Measurements from ENCODE around the gene RBFA.
A peak's percentile ranks its signal among the peaks of the same experiment; 100 is the strongest.

GRCh38 chr18:79988071-79988450 lies 46.2 kb upstream of the RBFA start:
- TF ChIP-seq, protein P1, sequence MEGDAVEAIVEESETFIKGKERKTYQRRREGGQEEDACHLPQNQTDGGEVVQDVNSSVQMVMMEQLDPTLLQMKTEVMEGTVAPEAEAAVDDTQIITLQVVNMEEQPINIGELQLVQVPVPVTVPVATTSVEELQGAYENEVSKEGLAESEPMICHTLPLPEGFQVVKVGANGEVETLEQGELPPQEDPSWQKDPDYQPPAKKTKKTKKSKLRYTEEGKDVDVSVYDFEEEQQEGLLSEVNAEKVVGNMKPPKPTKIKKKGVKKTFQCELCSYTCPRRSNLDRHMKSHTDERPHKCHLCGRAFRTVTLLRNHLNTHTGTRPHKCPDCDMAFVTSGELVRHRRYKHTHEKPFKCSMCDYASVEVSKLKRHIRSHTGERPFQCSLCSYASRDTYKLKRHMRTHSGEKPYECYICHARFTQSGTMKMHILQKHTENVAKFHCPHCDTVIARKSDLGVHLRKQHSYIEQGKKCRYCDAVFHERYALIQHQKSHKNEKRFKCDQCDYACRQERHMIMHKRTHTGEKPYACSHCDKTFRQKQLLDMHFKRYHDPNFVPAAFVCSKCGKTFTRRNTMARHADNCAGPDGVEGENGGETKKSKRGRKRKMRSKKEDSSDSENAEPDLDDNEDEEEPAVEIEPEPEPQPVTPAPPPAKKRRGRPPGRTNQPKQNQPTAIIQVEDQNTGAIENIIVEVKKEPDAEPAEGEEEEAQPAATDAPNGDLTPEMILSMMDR (IDR thresholded peaks at IDR 0.05; ENCODE audit: extremely low read depth in 1 of 2, insufficient read depth in 1 of 2, low read depth in 1 of 2, low read length in 2 of 2) = peak in 1 of 2 donors; percentile 45
- no peak for TF ChIP-seq EZH2 (IDR thresholded peaks at IDR 0.05; ENCODE audit: borderline replicate concordance, low read depth, low read length, severe bottlenecking)
